ENCODE data around the gene FXYD6. TPM values are rescaled to one million over a fixed set of nuclear protein-coding genes. Genes with fewer than 3 reads are reported as not detected.

FXYD6 gene
- total and polyA plus RNA-seq, 7 donors, result 10.8 to 27.9 (median 14.0) TPM

DNA sequence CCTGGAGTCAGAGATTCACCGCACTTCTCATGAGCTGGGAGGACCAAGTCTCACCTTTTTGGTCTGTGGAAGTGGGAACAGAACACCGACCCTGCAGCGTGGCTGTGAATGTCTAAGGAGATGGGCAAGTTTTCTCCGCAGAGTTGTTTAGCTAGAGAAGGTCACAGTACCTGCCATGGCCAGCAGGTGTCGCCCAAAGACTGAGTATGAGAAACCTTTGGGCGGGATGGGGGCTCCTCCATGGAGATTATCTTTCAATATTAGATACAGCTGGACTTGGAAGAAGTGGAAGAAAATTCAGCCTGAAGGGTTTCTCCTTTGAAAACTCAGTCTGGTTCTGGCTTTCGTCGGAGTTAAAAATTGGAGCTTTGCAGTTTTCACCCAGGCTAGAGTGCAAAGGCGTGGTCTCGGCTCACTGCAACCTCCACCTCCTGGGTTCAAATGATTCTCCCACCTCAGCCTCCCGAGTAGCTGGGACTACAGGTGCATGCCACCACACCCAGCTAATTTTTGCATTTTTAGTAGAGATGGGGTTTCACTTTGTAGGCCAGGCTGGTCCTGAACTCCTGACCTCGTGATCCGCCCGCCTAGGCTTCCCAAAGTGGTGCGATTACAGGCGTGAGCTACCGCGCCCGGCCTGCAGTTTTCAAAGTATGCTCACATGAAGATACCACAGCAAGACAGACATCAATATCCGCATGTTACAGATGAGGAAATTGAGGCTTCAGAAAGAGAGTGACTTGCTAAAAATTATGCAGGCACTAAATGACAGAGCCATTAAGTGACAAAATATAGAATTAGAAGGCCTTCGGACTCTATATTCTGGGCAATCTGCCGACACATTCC, 68.8 kb downstream of the FXYD6 start:
- WGBS, 3 donors, result 58 to 60% (median 58%) methylated on average over 22 of the region's 22 CpGs
- peak; percentile 70 to 79 (median 75) for ATAC-seq
- peak; percentile 74 to 84 for DNase-seq

DNA sequence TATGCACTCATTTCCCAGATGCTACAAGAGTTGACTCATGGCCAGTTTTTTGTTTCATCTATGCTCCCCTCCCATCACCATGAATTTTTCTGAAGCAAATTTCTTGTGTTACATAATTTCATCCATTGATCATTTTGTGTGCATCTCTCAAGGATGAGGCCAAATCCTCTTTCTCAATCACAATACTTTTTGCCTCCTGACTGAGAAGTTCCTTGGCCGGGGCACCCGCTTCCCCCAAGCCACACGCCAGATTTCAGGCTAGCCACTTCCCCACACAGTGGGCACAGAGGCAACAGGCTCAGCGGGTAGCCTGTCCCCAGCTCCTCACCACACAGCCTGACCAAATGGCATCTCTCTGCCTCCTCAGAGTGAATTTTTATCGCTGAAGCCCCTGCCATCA, 69.6 kb downstream of the FXYD6 start:
- WGBS, 3 donors, result 79 to 82% (median 80%) methylated on average over 5 of the region's 5 CpGs
- ATAC-seq (no peak), DNase-seq (no peak)
- H3K4me1 ChIP-seq, result no peaks in the 10 kb centered on the region
- no peak overlapping the region for H3K27ac ChIP-seq
- TF ChIP-seq, protein P1, sequence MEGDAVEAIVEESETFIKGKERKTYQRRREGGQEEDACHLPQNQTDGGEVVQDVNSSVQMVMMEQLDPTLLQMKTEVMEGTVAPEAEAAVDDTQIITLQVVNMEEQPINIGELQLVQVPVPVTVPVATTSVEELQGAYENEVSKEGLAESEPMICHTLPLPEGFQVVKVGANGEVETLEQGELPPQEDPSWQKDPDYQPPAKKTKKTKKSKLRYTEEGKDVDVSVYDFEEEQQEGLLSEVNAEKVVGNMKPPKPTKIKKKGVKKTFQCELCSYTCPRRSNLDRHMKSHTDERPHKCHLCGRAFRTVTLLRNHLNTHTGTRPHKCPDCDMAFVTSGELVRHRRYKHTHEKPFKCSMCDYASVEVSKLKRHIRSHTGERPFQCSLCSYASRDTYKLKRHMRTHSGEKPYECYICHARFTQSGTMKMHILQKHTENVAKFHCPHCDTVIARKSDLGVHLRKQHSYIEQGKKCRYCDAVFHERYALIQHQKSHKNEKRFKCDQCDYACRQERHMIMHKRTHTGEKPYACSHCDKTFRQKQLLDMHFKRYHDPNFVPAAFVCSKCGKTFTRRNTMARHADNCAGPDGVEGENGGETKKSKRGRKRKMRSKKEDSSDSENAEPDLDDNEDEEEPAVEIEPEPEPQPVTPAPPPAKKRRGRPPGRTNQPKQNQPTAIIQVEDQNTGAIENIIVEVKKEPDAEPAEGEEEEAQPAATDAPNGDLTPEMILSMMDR (IDR thresholded peaks at IDR 0.05), result no peak
- H3K36me3 ChIP-seq (ENCODE audit: insufficient read depth in 1 of 2, low read depth in 1 of 2), result no peaks in the 10 kb centered on the region
- H3K27me3 ChIP-seq (ENCODE audit: insufficient read depth in 3 of 3, low read length in 2 of 3), result peaks cover 0 to 10% (median 0%) of the 10 kb centered on the region in 3 donors
- no peaks in the 10 kb centered on the region for H3K9me3 ChIP-seq
- H3K4me3 ChIP-seq, result no peak overlapping the region
- intact Hi-C loops (cut with DNase I), result loop anchor here (2.0 to 5.0 kb wide), 3 partner anchors 140 to 245 kb away; no protein-coding TSS in a partner anchor

More for the DNA sequence above, 68.8 kb downstream of the FXYD6 start:
- Histone ChIP-seq H3K4me1 (no peaks in the 10 kb centered on the region), H3K27me3 (ENCODE audit: insufficient read depth in 3 of 3, low read length in 2 of 3) (peaks cover 0 to 10% (median 0%) of the 10 kb centered on the region in 3 donors), H3K9me3 (no peaks in the 10 kb centered on the region), H3K36me3 (ENCODE audit: insufficient read depth in 1 of 2, low read depth in 1 of 2) (no peaks in the 10 kb centered on the region), H3K4me3 (no peak overlapping the region), H3K27ac (no peak overlapping the region)
- intact Hi-C loops (cut with DNase I), result loop anchor here (2.0 to 5.0 kb wide), 4 partner anchors 139 to 245 kb away; no protein-coding TSS in a partner anchor
- TF ChIP-seq, protein P1 (IDR thresholded peaks at IDR 0.05), result peak; percentile 93

DNA sequence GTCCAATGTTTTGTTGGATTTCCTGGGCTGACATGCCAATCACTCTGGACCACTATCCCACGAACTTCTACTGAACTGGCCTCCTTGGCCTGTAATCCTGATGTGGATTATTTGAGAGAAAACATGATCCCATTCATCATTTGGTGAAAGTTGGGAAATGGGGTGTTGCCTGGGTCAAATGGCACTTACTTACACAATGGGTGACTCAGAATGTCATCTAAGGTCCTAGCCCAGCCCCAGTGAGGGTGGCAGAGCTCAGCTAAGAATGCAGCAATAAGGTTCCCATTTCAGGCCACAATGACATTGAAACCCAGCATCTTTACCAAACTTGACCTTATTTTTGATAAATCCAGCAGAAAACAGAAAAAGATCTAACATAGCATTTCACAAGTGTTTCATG, 71.4 kb downstream of the FXYD6 start:
- no peak for ATAC-seq

DNA sequence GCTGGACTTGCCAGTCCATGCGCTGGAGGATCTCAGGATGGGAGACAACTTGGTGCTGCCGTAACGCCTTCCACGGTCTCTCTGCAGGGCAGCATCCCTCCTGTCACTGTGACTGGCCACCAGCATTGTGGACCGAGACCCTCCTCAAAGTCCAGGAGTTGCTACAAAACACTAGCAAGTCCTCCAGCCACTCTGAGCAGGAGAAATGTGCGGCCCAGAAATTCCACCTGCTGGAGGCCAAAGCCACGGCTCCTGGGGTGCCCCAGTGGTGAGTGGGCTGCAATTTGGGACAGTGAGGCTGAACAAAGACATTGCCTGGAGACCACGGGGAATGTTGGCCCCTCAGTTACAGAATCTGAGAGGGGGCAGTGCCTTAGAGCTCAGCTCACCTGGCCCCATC, 72.6 kb downstream of the FXYD6 start:
- DNase-seq (no peak), ATAC-seq (no peak)
- intact Hi-C loops (cut with DNase I), result no loop called here
- Histone ChIP-seq H3K36me3 (ENCODE audit: insufficient read depth in 1 of 2, low read depth in 1 of 2) (no peaks in the 10 kb centered on the region), H3K4me3 (no peak overlapping the region), H3K27ac (no peak overlapping the region), H3K4me1 (no peaks in the 10 kb centered on the region), H3K27me3 (ENCODE audit: insufficient read depth in 3 of 3, low read length in 2 of 3) (peaks cover 0 to 15% (median 0%) of the 10 kb centered on the region in 3 donors), H3K9me3 (no peaks in the 10 kb centered on the region)
- TF ChIP-seq, protein P1 (IDR thresholded peaks at IDR 0.05), result no peak
- WGBS, 3 donors, result 91 to 96% (median 93%) methylated on average over 8 of the region's 8 CpGs

More for the DNA sequence above, 71.4 kb downstream of the FXYD6 start:
- Histone ChIP-seq H3K27me3 (ENCODE audit: insufficient read depth in 3 of 3, low read length in 2 of 3) (peaks cover 0 to 10% (median 0%) of the 10 kb centered on the region in 3 donors), H3K36me3 (ENCODE audit: insufficient read depth in 1 of 2, low read depth in 1 of 2) (no peaks in the 10 kb centered on the region), H3K4me3 (no peak overlapping the region), H3K27ac (no peak overlapping the region), H3K9me3 (no peaks in the 10 kb centered on the region), H3K4me1 (no peaks in the 10 kb centered on the region)
- intact Hi-C loops (cut with DNase I), result loop anchor here in 1 of 2 donors (5.0 kb wide), 2 partner anchors 142 to 247 kb away; no protein-coding TSS in a partner anchor
- no peak for DNase-seq
- TF ChIP-seq, protein P1 (IDR thresholded peaks at IDR 0.05), result no peak
- 48 to 59% (median 50%) methylated on average over 1 of the region's 1 CpG for WGBS, 3 donors

All from psoas muscle (tissue), 8 donors.